GM13976 (cell line): ENCODE data around the gene PRKG1.

ENCODE experiments used
- DNase-seq: peaks from one replicate; pipeline ENCODE4 v3.0.0; 2012; ENCODE audit warnings: low spot score
- in situ Hi-C: fragments of 300-500 bp; cut with MboI; formaldehyde crosslinking; loops from one replicate; pipeline ENCODE4 v1.12.0; 2022; ENCODE audit warnings: low sequenced_read_pairs, mixed read lengths, inconsistent platforms; ENCODE audit not compliant: unreplicated experiment
- TF ChIP-seq, protein P1 (sequence below): IDR thresholded peaks from 2 replicates; pipeline ENCODE4 v1.5.1; 2012; ENCODE audit warnings: borderline replicate concordance, mild to moderate bottlenecking; ENCODE audit not compliant: insufficient read depth; ENCODE audit errors: extremely low read depth, missing control alignments, control extremely low read depth

Gene PRKG1

GRCh38 chr10:51928162-51928561 lies 853.9 kb downstream of the PRKG1 start:
- no peak for DNase-seq
- in situ Hi-C loops, result no loop called here
- TF ChIP-seq, protein P1, sequence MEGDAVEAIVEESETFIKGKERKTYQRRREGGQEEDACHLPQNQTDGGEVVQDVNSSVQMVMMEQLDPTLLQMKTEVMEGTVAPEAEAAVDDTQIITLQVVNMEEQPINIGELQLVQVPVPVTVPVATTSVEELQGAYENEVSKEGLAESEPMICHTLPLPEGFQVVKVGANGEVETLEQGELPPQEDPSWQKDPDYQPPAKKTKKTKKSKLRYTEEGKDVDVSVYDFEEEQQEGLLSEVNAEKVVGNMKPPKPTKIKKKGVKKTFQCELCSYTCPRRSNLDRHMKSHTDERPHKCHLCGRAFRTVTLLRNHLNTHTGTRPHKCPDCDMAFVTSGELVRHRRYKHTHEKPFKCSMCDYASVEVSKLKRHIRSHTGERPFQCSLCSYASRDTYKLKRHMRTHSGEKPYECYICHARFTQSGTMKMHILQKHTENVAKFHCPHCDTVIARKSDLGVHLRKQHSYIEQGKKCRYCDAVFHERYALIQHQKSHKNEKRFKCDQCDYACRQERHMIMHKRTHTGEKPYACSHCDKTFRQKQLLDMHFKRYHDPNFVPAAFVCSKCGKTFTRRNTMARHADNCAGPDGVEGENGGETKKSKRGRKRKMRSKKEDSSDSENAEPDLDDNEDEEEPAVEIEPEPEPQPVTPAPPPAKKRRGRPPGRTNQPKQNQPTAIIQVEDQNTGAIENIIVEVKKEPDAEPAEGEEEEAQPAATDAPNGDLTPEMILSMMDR, result no peak

DNA sequence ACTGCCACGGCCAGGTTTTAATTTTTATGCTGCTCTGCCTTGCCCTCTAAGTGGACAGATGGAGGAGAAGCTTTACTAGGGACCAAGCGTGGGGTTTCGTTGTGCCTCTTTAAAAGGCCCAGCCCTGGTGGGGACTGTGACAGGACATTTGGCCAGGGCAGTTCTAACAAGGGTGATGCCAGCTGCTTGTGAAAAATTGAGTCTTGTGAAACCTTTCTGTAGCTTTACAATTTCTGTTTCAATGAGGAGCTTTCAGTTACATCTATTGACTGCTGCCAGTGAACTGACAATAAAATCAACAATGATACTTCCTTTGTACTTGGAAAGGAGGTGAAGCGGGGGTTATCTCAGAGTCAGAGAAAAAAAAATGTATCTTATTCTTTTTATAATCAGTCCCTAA lies 858.2 kb downstream of the PRKG1 start:
- no peak for DNase-seq
- TF ChIP-seq, protein P1, result no peak
- in situ Hi-C loops, result no loop called here

- TF ChIP-seq, protein P1, result no peak
- in situ Hi-C loops, result no loop called here
- DNase-seq, result no peak
These were observed 860.1 kb downstream of the PRKG1 start for GRCh38 chr10:51934373-51934772.

DNA sequence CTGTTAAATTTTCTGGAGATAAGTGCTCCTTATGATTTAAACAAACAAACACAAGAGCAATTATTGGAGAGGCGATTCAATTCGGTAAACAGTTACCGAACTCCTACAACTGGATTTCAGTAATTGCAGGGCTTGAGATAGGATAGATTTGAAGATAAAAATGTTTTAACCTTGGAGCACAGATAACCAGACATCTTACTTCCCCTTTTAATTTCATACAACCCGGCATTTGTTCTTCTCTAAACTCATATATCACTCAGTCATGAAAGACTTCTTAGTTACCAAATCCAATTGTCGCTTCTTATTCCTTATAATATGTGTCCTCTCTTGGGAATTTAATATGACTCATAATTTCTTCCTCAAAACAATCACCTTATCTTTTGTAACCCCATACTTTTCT lies 861.1 kb downstream of the PRKG1 start:
- TF ChIP-seq, protein P1, result no peak
- in situ Hi-C loops, result no loop called here
- no peak for DNase-seq

DNA sequence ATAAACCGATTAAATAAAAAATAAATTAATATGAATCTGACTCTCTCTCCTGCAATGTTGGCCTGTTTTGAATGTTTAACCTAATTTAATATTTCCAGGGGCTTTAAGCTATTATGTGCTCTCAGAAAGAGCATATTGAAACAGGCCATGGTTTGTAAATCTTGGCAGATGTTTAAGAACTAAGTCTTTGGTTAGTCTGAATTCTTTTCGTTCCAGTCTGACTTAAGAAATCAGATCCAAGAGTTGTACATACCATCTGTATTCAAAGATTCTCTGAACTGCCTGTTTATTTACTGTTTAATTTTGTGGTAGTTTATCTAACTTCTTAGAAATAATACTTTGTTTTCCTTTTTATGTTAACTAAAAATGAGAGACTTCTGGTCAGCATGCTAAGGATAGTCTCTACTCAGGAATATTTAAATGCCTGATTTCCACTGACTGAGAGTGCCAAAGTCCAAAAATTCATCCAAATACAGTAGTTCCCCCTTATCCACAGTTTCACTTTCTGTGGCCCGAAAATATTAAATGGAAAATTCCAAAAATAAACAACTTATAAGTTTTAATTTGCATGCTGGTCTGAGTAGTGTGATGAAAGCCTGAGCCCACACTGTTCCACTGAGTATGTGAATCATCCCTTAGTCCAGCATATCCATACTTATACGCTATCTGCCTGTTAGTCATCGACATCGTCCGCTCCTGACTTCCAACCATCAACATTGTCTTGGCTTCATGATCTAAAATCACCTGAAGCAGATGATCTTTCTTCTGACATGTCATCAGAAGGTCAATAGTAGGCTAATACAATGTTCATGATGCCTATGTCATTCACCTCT lies 863.2 kb downstream of the PRKG1 start:
- TF ChIP-seq, protein P1, result no peak
- no peak for DNase-seq
- in situ Hi-C loops, result no loop called here

DNA sequence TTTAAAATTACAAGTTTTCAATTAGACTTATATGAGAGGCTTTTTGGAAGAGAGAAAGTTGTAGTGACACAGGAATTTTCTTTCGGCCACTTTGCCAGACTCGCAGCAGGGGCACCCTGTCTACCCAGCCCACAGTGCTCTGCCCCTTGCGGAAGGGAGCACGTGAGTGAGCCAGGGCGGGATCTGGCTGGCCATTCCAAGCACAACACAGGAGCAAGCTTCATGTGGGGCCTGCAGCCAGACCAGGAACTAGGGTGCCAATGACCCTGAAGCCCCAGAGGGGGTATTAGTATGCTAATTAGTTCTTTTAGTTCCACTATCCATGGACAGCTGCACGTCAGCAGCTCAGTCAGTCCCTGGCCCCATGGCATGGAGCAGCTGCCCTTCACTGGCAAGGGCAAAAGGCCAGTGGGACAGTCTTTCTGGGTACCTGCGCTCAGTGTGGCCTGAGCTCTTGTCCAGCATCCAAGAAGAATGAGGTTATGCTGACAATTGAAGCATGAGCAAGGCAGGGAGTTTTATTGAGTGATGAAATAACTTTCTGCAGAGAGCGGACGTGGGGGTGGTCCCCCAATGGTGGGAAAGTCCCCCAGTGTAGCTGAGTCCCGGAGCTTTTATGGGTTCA lies 876.2 kb downstream of the PRKG1 start:
- DNase-seq, result no peak
- in situ Hi-C loops, result loop anchor here (25.0 kb wide), 1 partner anchor 538 kb away; no protein-coding TSS in a partner anchor
- TF ChIP-seq, protein P1, result no peak
